HCT116 (cell line): ENCODE results near the gene KHDC4.

Source experiments
- CEBPB ChIP-seq: IDR thresholded peaks from 2 replicates; pipeline ENCODE4 v1.6.1; 2012; ENCODE audit warnings: low read depth
- EZH2 ChIP-seq: fragments of 200-600 bp; sonication (generic); IDR thresholded peaks from 2 replicates; pipeline ENCODE4 v1.6.1; 2017; ENCODE audit warnings: antibody characterized with exemption, mixed run types
- EZH2phosphoT487 ChIP-seq: fragments of 200-600 bp; IDR thresholded peaks from 2 replicates; pipeline ENCODE4 v1.6.1; 2018; ENCODE audit warnings: antibody characterized with exemption, borderline replicate concordance
- JUND ChIP-seq: IDR thresholded peaks from 2 replicates; pipeline ENCODE4 v1.6.1; 2012
- POLR2A ChIP-seq: IDR thresholded peaks from 2 replicates; pipeline ENCODE4 v1.7.0; 2011; ENCODE audit warnings: borderline replicate concordance; ENCODE audit not compliant: insufficient read depth, insufficient read length; ENCODE audit errors: extremely low read depth
- SIN3A ChIP-seq: IDR thresholded peaks from 2 replicates; pipeline ENCODE4 v1.6.1; 2012; ENCODE audit warnings: low read depth
- SRF ChIP-seq: IDR thresholded peaks from 2 replicates; pipeline ENCODE4 v1.6.1; 2012; ENCODE audit warnings: low read depth
- YY1 ChIP-seq: IDR thresholded peaks from 2 replicates; pipeline ENCODE4 v1.6.1; 2011; ENCODE audit warnings: low read length, low read depth, moderate library complexity, mild to moderate bottlenecking; ENCODE audit not compliant: insufficient replicate concordance; ENCODE audit errors: extremely low read depth
- TF ChIP-seq, protein P1 (sequence below), 3 experiments: fragments of 200-600 bp in 1 of 3; sonication (generic) in 1 of 3; IDR thresholded peaks in 2 of 3; conservative IDR thresholded peaks in 1 of 3; 2 replicates each; pipeline ENCODE4 v1.5.1; 2012 to 2017; ENCODE audit warnings: low read depth in 2 of 3, low read length in 2 of 3, antibody characterized with exemption in 1 of 3, borderline replicate concordance in 1 of 3, control low read depth in 1 of 3, mild to moderate bottlenecking in 1 of 3, mixed read lengths in 1 of 3, mixed run types in 1 of 3, moderate library complexity in 1 of 3; ENCODE audit not compliant: insufficient read depth in 1 of 3
- TF ChIP-seq, protein P2 (sequence below): IDR thresholded peaks from 2 replicates; pipeline ENCODE4 v1.6.1; 2012

DNA sequence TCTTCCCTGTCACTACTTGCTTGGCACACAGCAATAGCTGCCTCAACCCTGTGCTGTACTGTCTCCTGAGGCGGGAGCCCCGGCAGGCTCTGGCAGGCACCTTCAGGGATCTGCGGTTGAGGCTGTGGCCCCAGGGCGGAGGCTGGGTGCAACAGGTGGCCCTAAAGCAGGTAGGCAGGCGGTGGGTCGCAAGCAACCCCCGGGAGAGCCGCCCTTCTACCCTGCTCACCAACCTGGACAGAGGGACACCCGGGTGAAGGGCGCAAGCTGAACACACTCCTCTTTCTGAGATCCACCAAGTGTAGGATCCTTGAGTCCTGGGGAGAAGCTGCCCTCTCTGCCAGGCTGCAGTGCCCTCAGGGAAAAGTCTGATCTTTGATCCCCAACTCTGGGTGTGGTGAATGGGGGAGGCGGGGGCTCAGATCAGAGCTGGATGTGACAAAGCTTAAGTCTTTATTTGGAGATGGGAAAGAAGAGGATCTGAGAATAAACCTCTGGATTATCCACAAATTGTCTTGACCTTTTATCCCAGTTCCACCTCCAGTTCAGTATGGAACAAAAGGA lies 8.4 kb upstream of the KHDC4 start:
- TF ChIP-seq YY1 (no peak), POLR2A (no peak), JUND (no peak), EZH2 (no peak), SRF (no peak), CEBPB (no peak), EZH2phosphoT487 (no peak), SIN3A (no peak)
- TF ChIP-seq, protein P1, sequence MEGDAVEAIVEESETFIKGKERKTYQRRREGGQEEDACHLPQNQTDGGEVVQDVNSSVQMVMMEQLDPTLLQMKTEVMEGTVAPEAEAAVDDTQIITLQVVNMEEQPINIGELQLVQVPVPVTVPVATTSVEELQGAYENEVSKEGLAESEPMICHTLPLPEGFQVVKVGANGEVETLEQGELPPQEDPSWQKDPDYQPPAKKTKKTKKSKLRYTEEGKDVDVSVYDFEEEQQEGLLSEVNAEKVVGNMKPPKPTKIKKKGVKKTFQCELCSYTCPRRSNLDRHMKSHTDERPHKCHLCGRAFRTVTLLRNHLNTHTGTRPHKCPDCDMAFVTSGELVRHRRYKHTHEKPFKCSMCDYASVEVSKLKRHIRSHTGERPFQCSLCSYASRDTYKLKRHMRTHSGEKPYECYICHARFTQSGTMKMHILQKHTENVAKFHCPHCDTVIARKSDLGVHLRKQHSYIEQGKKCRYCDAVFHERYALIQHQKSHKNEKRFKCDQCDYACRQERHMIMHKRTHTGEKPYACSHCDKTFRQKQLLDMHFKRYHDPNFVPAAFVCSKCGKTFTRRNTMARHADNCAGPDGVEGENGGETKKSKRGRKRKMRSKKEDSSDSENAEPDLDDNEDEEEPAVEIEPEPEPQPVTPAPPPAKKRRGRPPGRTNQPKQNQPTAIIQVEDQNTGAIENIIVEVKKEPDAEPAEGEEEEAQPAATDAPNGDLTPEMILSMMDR (IDR thresholded peaks at IDR 0.05 in 2 of 3, conservative IDR thresholded peaks at IDR 0.05 in 1 of 3; ENCODE audit: borderline replicate concordance in 1 of 3, insufficient read depth in 1 of 3, low read depth in 2 of 3, low read length in 2 of 3), result no peak
- TF ChIP-seq, protein P2, sequence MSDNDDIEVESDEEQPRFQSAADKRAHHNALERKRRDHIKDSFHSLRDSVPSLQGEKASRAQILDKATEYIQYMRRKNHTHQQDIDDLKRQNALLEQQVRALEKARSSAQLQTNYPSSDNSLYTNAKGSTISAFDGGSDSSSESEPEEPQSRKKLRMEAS, result no peak
